CD4-positive, alpha-beta T cell treated with Interleukin-6 for 4 hours (primary cell): ENCODE measurements around the gene SLC12A7.

Source experiments
- DNase-seq: peaks from one replicate; pipeline ENCODE4 v3.0.0-alpha.2; 2020; ENCODE audit warnings: mixed read lengths

SLC12A7 gene

GRCh38 chr5:1047332-1047965 lies 64.4 kb downstream of the SLC12A7 start:
- no peak for DNase-seq

DNA sequence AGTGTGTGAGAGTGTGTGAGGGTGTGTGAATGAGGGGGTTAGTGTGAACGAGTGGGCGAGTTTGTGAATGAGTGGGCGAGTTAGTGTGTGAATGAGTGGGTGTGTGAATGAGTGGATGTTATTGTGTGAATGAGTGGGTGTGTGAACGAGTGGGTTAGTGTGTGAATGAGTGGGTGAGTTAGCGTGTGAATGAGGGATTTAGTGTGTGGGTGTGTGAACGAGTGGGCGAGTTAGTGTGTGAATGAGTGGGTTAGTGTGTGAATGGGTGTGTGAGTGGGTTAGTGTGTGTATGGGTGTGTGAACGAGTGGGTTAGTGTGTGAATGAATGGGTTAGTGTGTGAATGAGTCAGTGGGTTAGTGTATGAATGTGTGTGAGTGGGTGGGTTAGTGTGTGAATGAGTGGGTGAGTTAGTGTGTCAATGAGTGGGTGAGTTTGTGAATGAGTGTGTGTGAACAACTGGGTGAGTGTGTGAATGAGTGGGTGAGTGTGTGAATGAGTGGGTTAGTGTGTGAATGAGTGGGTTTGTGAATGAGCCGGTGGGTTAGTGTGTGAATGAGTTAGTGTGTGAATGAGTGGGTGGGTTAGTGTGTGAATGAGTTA lies 65.8 kb downstream of the SLC12A7 start:
- DNase-seq: no peak

DNA sequence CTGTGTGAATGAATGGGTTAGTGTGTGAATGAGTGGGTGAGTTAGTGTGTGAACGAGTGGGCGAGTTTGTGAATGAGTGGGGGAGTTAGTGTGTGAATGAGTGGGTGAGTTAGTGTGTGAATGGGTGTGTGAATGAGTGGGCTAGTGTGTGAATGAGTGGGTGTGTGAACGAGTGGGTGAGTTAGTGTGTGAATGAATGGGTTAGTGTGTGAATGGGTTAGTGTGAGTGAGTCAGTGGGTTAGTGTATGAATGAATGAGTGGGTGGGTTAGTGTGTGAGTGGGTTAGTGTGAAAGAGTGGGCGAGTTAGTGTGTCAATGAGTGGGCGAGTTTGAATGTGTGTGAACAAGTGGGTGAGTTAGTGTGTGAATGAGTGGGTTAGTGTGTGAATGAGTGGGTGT lies 67.7 kb downstream of the SLC12A7 start:
- no peak for DNase-seq

DNA sequence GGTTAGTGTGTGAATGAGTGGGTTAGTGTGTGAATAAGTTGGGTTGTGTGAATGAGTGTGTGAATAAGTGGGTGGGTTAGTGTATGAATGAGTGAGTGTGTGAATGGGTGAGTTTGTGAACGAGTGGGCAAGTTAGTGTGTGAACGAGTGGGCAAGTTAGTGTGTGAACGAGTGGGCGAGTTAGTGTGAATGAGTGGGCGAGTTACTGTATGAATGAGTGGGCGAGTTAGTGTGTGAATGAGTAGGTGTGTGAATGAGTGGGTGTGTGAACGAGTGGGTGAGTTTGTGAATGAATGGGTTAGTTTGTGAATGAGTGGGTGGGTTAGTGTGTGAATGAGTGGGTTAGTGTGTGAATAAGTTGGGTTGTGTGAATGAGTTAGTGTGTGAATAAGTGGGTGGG lies 68.5 kb downstream of the SLC12A7 start:
- DNase-seq: no peak

DNA sequence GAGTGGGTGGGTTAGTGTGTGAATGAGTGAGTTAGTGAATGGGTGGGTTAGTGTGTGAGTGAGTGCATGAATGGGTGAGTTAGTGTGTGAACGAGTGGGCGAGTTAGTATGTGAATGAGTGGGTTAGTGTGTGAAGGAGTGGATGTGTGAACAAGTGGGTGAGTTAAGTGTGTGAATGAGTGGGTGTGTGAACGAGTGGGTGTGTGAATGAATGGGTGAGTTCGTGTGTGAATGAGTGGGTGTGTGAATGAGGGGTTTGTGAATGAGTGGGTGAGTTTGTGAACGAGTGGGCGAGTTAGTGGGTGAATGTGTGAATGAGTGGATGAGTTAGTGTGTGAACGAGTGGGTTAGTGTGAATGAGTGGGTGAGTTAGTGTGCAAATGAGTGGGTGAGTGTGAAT lies 69.2 kb downstream of the SLC12A7 start:
- DNase-seq: no peak

DNA sequence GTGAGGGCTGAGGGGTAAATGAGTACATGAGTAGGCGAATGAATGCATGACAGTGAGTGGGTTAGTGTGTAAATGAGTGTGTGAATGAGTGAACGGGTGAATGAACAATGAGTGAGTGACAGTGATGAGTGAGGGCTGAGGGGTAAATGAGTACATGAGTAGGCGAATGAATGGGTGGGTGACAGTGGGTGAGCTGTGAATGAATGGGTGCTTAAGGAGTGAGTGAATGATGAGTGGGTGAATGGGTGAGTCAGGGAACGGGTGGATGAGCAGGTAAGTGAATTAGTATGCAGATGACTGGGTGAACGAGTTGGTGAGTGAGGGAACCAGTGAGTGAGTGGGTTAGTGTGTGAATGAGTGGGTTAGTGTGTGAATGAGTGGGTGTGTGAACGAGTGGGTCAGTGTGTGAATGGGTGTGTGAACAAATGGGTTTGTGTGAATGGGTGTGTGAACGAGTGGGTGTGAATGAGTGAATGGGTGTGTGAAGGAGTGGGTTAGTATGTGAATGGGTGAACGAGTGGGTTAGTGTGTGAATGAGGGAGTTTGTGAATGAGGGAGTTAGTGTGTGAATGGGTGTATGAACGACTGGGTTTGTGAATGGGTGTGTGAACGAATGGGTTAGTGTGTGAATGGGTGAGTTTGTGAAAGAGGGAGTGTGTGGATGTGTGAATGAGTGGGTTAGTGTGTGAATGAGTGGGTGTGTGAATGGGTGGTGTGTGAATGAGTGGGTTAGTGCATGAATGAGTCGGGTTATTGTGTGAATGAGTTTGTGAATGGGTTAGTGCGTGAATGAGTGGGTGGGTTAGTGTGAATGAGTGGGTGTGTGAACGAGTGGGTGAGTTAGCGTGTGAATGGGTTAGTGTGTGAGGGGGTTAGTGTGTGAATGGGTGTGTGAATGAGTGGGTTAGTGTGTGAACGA lies 70.4 kb downstream of the SLC12A7 start:
- DNase-seq: no peak

GRCh38 chr5:1040571-1040970 lies 71.3 kb downstream of the SLC12A7 start:
- no peak for DNase-seq

GRCh38 chr5:1039706-1040260 lies 72.1 kb downstream of the SLC12A7 start:
- DNase-seq: no peak

DNA sequence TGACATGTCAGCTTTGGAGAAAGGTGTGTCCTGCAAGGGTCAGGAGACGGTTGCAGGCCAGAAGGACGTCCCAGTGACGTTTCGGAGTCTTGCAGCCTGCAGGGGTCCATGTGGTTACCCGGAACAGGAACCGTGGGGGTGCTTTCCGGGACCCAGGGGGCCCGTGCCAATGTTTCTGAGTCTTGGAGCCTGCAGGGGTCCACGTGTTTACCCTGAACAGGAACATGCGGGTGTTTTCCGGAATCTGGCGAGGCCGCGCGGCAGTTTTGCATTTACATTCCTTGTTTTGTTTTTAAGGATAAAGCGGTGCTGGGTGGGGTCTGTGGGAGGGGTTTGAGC lies 72.7 kb downstream of the SLC12A7 start:
- no peak for DNase-seq

- no peak for DNase-seq
Measured at GRCh38 chr5:1038417-1039209, 73.2 kb downstream of the SLC12A7 start.

GRCh38 chr5:1037671-1038416 lies 74.0 kb downstream of the SLC12A7 start:
- DNase-seq: no peak

DNA sequence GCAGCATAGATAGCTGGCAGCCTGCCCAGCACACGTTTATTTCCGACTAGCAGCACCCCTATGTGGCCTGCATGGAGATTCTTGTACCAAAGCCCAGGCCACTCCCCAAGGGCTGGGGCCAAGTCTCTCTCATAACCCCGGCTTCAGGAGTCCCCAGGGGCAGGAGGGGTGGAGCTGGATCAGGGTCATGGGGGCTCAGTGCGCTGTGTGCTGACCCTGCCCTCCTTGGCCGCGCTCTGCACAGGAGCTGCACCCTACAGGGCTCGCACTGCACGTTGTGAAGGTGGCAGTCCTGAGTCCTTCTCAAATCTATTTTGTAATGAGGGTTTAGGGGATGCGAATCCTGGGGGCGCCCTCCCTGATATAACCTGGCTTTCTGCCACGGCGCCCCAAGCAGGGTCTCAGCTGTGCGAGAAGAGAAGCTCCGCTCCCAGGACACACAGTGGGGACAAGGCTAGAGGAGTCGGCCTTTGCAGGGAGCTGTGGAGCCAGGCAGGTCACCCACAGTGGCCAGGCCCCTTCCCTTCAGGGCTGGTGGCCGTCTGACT lies 74.7 kb downstream of the SLC12A7 start:
- no peak for DNase-seq

GRCh38 chr5:1036504-1037122 lies 75.2 kb downstream of the SLC12A7 start:
- no peak for DNase-seq

GRCh38 chr5:1035421-1036405 lies 76.2 kb downstream of the SLC12A7 start:
- no peak for DNase-seq

DNA sequence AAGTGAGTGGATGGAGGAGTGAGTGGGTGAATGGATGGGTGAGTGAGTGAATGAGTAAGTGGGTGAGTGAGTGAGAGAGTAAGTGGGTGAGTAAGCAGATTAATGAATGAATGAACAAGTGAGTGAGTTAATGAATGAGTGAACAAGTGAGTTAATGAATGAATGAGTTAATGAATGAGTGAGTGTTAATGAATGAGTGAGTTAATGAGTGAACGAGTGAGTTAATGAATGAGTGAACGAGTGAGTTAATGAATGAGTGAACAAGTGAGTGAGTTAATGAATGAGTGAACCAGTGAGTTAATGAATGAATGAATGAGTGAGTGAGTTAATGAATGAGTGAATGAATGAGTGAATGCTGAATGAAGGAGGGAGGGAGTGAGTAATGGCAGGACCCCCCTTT lies 76.9 kb downstream of the SLC12A7 start:
- DNase-seq: no peak

- no peak for DNase-seq
Measured at GRCh38 chr5:1034421-1034905, 77.4 kb downstream of the SLC12A7 start.

GRCh38 chr5:1033606-1034420 lies 78.0 kb downstream of the SLC12A7 start:
- no peak for DNase-seq

DNA sequence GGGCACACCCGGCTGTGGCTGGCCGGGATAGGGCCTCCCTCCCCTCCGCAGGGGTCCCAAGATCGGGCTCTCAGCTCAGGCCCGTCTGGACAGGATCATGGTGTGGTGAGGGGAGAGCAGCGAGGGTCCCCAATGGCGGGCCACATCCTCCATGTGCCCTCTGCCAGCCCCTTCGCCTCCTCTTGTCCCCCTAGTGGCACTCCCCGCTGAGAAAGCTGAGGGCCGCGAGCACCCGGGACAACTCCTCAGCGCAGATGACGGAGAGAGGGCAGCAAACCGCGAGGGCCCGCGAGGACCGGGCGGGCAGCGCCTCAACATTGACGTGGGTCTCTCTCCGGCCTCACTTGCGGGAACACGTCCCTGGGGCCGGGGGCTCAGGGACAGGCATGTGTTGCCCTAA lies 78.7 kb downstream of the SLC12A7 start:
- no peak for DNase-seq

DNA sequence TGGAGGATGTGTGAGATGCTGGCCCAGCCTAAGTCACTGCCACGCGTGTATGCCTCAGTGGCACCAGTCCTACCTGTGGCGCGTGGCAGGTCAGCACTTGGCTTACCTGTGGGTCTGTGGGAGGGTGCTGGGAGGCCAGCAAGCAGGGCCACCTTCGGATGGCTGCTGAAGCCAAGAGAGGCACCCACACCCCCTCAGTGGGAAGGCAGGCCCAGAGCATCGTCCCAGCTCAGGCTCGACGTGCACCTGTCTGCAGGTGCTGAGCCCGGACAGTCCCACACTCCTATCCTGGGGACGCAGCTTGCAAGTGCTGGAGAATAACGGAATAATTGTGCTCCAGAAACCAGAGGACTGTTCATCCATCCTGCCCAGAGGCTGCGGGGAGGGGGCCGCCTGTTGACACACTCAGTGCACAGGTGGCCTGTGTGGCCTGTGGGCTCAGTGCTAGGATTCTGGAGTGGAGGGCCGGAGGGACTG lies 79.3 kb downstream of the SLC12A7 start:
- no peak for DNase-seq
